Body of pancreas (tissue), 4 donors: Measurements from ENCODE around the gene CHST8. TPM values are rescaled to one million over a fixed set of nuclear protein-coding genes. Genes with fewer than 3 reads are reported as not detected.

Experiments
- ATAC-seq: fragments of 150-250 bp; one replicate; pipeline ENCODE4 v1.9.1; 2016
- DNase-seq, 4 donors: peaks; one replicate each; pipeline ENCODE4 v3.0.0-alpha.2; 2019
- H3K27ac ChIP-seq, 4 donors: fragments of 200-600 bp; sonication (generic); 1 replicate in 3 of 4; 2 replicates in 1 of 4; pipeline versions ENCODE4 v1.5.1 to v1.6.1; 2016 to 2019; ENCODE audit warnings: mild to moderate bottlenecking in 1 of 4, mixed read lengths in 1 of 4, moderate library complexity in 1 of 4
- H3K27me3 ChIP-seq, 2 donors: fragments of 200-600 bp; sonication (generic); one replicate each; pipeline ENCODE4 v1.6.0; 2016; ENCODE audit warnings: mild to moderate bottlenecking in 1 of 2
- H3K36me3 ChIP-seq, 2 donors: fragments of 200-600 bp; sonication (generic); replicated peaks in 1 of 2; 2 replicates each; pipeline ENCODE4 v1.5.1; 2016; ENCODE audit warnings: low read depth in 2 of 2; ENCODE audit not compliant: insufficient read depth in 1 of 2
- H3K4me1 ChIP-seq: fragments of 200-600 bp; sonication (generic); one replicate; pipeline ENCODE4 v1.6.0; 2016
- H3K4me3 ChIP-seq, 2 donors: fragments of 200-600 bp; sonication (generic); 1 replicate in 1 of 2; 2 replicates in 1 of 2; pipeline ENCODE4 v1.5.1; 2016 to 2019
- H3K9me3 ChIP-seq, 3 donors: fragments of 200-600 bp; sonication (generic); 1 replicate in 2 of 3; 2 replicates in 1 of 3; pipeline ENCODE4 v1.5.1; 2016
- POLR2A ChIP-seq, 3 donors: fragments of 450-650 bp; IDR thresholded peaks; one replicate each; pipeline ENCODE4 v1.6.1; 2016; ENCODE audit warnings: antibody characterized with exemption in 3 of 3, mild to moderate bottlenecking in 2 of 3
- WGBS, 2 donors: methylation state at CpG; one replicate each; pipeline ENCODE4 v1.1.5; 2017; 5-methylcytosine and 5-hydroxymethylcytosine counted together
- intact Hi-C: fragments of 100-400 bp; cut with DNase I; formaldehyde crosslinking; loops from one replicate; pipeline ENCODE4 v1.15.1; 2023
- total RNA-seq, 2 donors: library from RNA; depleted of rRNA; stranded (reverse); fragments of >200 nt; gene quantifications; one replicate each; pipeline ENCODE4 v1.1.0, GENCODE V29; 2016
- TF ChIP-seq, protein P1 (sequence below), 7 experiments: fragments of 450-650 bp in 4 of 7; fragments of 200-600 bp in 3 of 7; sonication (generic) in 3 of 7; IDR thresholded peaks; one replicate each; pipeline ENCODE4 v1.5.1; 2016 to 2019; ENCODE audit warnings: antibody characterized with exemption in 7 of 7

CHST8 gene
- total RNA-seq, 2 donors from 2014 or later: 0.26 TPM; not detected in 1

DNA sequence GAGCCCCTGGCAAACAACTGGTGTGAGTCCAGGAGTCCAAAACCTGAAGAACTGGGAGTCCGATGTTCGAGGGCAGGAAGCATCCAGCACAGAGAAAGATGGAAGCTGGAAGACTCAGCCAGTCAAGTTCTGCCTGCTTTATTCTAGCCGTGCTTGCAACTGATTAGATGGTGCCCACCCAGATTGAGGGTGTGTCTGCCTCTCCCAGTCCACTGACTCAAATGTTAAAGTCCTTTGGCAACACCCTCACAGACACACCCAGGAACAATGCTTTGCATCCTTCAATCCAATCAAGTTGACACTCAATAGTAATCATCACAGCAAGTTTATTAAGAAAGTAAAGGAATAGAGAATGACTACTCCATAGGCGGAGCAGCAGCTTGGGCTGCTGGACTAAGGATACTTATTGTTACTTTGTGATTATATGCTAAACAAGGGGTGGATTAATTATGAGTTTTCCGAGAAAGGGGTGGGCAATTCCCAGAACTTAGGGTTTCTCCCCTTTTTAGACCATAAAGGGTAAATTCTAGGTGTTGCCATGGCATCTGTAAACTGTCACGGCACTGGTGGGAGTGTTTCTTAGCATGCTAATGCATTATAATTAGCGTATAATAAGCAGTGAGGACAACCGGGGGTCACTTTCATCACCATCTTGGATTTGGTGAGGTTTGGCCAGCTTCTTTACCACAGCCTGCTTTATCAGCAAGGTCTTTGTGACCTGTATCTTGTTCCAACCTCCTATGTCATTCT is 109.3 kb downstream of the CHST8 start:
- H3K27ac ChIP-seq: no peak overlapping the region
- H3K27me3 ChIP-seq: no peaks in the 10 kb centered on the region
- DNase-seq (no peak), ATAC-seq (no peak)
- H3K4me1 ChIP-seq: no peaks in the 10 kb centered on the region
- 73 to 78% methylated on average over 8 of the region's 8 CpGs for WGBS, 2 donors
- no peak overlapping the region for H3K4me3 ChIP-seq
- no peaks in the 10 kb centered on the region for H3K36me3 ChIP-seq
- intact Hi-C loops: no loop called here
- TF ChIP-seq, protein P1, sequence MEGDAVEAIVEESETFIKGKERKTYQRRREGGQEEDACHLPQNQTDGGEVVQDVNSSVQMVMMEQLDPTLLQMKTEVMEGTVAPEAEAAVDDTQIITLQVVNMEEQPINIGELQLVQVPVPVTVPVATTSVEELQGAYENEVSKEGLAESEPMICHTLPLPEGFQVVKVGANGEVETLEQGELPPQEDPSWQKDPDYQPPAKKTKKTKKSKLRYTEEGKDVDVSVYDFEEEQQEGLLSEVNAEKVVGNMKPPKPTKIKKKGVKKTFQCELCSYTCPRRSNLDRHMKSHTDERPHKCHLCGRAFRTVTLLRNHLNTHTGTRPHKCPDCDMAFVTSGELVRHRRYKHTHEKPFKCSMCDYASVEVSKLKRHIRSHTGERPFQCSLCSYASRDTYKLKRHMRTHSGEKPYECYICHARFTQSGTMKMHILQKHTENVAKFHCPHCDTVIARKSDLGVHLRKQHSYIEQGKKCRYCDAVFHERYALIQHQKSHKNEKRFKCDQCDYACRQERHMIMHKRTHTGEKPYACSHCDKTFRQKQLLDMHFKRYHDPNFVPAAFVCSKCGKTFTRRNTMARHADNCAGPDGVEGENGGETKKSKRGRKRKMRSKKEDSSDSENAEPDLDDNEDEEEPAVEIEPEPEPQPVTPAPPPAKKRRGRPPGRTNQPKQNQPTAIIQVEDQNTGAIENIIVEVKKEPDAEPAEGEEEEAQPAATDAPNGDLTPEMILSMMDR (IDR thresholded peaks at IDR 0.05): no peak
- TF ChIP-seq POLR2A (IDR thresholded peaks at IDR 0.05): no peak
- no peaks in the 10 kb centered on the region for H3K9me3 ChIP-seq

DNA sequence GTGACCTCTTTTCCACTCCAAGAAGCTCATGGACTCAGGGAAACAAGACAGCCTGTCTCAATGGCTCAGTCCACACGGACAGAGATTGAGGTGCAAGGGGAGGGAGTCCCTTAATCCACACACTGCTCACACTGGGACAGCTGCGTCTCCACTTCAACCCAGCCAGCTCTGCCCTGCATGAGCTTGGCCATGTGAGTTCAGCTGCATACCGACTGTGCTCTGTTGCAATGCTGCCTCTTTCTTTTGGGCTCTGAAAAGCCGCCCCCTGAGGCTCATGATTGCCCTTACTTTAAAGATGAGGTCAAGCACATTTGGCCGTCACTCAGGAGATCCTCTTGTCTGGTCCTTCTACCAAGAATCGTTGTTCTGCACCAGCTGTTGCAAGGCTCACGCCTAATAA is 110.1 kb downstream of the CHST8 start:
- TF ChIP-seq, protein P1 (IDR thresholded peaks at IDR 0.05): no peak
- no peak for TF ChIP-seq POLR2A (IDR thresholded peaks at IDR 0.05)
- Histone ChIP-seq H3K36me3 (no peaks in the 10 kb centered on the region), H3K27ac (no peak overlapping the region), H3K4me3 (no peak overlapping the region), H3K9me3 (no peaks in the 10 kb centered on the region), H3K27me3 (no peaks in the 10 kb centered on the region), H3K4me1 (no peaks in the 10 kb centered on the region)
- intact Hi-C loops: no loop called here
- 61 to 75% methylated on average over 3 to 7 of the region's 7 CpGs for WGBS, 2 donors
- DNase-seq (no peak), ATAC-seq (no peak)

DNA sequence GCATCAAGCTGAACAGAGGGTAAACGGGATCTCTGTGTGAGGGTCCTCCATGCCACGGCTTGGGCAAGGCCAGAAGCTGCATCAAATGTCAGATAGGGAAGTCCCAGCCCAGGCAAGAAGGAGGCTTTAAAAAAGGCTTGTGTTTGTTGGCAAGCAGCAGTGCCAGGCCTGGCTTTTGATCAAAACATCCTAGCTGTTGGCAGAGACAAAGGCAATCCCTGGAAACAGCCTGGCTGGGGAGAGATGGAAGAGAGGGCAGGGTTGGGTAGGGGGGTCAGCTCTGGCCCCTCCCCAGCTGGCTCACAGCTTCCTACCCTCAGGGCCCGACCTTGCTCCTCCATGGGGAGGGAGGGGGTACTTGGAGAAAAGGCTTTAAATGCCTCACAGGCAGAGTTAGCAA is 113.2 kb downstream of the CHST8 start:
- no peak for ATAC-seq
- 0 to 7% methylated on average over 2 to 3 of the region's 3 CpGs for WGBS, 2 donors
- Histone ChIP-seq H3K4me3 (no peak overlapping the region), H3K4me1 (no peaks in the 10 kb centered on the region), H3K9me3 (no peaks in the 10 kb centered on the region), H3K27me3 (no peaks in the 10 kb centered on the region), H3K27ac (no peak overlapping the region), H3K36me3 (no peaks in the 10 kb centered on the region)
- intact Hi-C loops: no loop called here
- DNase-seq: peak; percentile 9 to 47 (median 20)
- no peak for TF ChIP-seq POLR2A (IDR thresholded peaks at IDR 0.05)
- TF ChIP-seq, protein P1 (IDR thresholded peaks at IDR 0.05): no peak

DNA sequence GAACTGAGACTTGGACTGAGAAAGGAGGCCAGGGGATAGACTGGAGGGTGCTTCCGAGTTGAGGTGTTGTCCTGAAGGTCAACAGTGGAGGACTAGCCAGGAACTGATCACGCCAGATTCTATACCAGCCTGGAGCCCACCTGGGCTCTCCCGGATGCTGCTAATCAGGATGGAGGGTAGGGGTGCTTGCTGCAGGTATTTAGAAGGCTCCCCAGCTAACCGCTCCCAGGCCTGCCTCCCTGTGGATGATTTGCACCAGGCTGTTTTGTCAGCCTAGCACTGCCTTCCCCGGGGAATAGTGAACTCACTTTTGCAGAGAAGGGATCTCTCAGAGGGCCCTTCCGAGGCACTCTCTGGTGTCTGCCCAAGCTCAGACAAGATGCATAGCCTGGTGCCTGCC is 114.4 kb downstream of the CHST8 start:
- no peak for TF ChIP-seq POLR2A (IDR thresholded peaks at IDR 0.05)
- TF ChIP-seq, protein P1 (IDR thresholded peaks at IDR 0.05): no peak
- ATAC-seq: no peak
- 40 to 48% methylated on average over 5 to 6 of the region's 6 CpGs for WGBS, 2 donors
- Histone ChIP-seq H3K4me1 (no peaks in the 10 kb centered on the region), H3K27ac (no peak overlapping the region), H3K9me3 (no peaks in the 10 kb centered on the region), H3K4me3 (no peak overlapping the region), H3K36me3 (no peaks in the 10 kb centered on the region), H3K27me3 (no peaks in the 10 kb centered on the region)
- intact Hi-C loops: no loop called here
- DNase-seq: no peak

DNA sequence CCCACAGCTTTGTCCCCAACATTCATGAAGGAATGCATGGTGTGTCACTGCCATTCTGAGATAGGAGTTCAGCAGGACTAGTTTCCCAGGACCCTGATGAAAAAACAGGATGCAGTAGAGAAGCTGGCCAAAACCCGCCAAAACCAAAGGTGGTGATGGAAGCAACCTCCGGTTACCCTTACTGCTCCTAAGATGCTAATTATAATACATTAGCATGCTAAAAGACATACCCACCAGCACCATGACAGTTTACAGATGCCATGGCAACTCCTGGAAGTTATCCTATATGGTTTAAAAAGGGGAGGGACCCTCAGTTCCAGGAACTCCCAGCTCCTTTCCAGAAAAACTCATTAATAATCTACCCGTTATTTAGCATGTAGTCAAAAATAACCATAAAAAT is 115.0 kb downstream of the CHST8 start:
- no peak overlapping the region for H3K4me3 ChIP-seq
- TF ChIP-seq POLR2A (IDR thresholded peaks at IDR 0.05): no peak
- TF ChIP-seq, protein P1 (IDR thresholded peaks at IDR 0.05): no peak
- ATAC-seq (no peak), DNase-seq (no peak)
- H3K9me3 ChIP-seq: no peaks in the 10 kb centered on the region
- H3K27me3 ChIP-seq: no peaks in the 10 kb centered on the region
- H3K4me1 ChIP-seq: no peaks in the 10 kb centered on the region
- intact Hi-C loops: no loop called here
- H3K27ac ChIP-seq: no peak overlapping the region
- H3K36me3 ChIP-seq: no peaks in the 10 kb centered on the region
- 42 to 44% methylated on average over 3 of the region's 3 CpGs for WGBS, 2 donors
